ENCODE results near the gene P3H2.

P3H2 gene

GRCh38 chr3:190043741-190044140 lies 77.0 kb downstream of the P3H2 start:
- no peaks in the 10 kb centered on the region for H3K36me3 Mint-ChIP-seq (ENCODE audit: low read depth)
- no peaks in the 10 kb centered on the region for H3K4me1 Mint-ChIP-seq (ENCODE audit: low read depth)
- H3K27me3 Mint-ChIP-seq (ENCODE audit: low read depth), result peaks cover 12% of the 10 kb centered on the region
- no peak overlapping the region for H3K27ac Mint-ChIP-seq
- H3K9me3 Mint-ChIP-seq, result no peaks in the 10 kb centered on the region
- no peak for DNase-seq (ENCODE audit: low spot score)
- no peak overlapping the region for H3K4me3 Mint-ChIP-seq

DNA sequence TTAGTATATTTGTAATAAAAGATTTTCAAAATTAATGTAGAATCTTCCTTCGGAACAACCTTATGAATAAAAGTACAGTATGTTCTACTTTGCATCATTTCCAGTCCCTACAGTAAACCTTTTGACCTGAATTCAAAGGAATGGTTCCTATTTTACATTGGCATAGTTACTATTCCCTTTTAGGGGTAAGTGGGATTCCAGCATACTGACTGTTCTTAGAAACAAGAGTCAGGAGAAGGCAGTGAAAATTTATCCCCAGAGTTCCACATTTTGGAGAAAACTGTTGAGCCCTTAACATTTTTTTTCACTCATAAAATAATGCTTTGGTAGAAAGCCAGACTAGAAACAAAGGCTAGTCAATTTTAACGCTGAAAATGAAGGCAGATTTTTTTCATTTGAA lies 78.1 kb downstream of the P3H2 start:
- no peak overlapping the region for H3K4me3 Mint-ChIP-seq
- no peaks in the 10 kb centered on the region for H3K36me3 Mint-ChIP-seq (ENCODE audit: low read depth)
- no peaks in the 10 kb centered on the region for H3K4me1 Mint-ChIP-seq (ENCODE audit: low read depth)
- no peak overlapping the region for H3K27ac Mint-ChIP-seq
- DNase-seq (ENCODE audit: low spot score), result no peak
- H3K27me3 Mint-ChIP-seq (ENCODE audit: low read depth), result peaks cover 10% of the 10 kb centered on the region
- H3K9me3 Mint-ChIP-seq, result no peaks in the 10 kb centered on the region

- Mint-ChIP-seq H3K4me1 (ENCODE audit: low read depth) (no peaks in the 10 kb centered on the region), H3K36me3 (ENCODE audit: low read depth) (no peaks in the 10 kb centered on the region), H3K27me3 (ENCODE audit: low read depth) (peaks cover 8% of the 10 kb centered on the region), H3K4me3 (no peak overlapping the region), H3K9me3 (no peaks in the 10 kb centered on the region), H3K27ac (no peak overlapping the region)
- DNase-seq (ENCODE audit: low spot score), result no peak
Observed at GRCh38 chr3:190041333-190042041, 79.2 kb downstream of the P3H2 start.

- no peak overlapping the region for H3K27ac Mint-ChIP-seq
- no peak for DNase-seq (ENCODE audit: low spot score)
- no peaks in the 10 kb centered on the region for H3K36me3 Mint-ChIP-seq (ENCODE audit: low read depth)
- H3K27me3 Mint-ChIP-seq (ENCODE audit: low read depth), result peaks cover 12% of the 10 kb centered on the region
- H3K4me3 Mint-ChIP-seq, result no peak overlapping the region
- H3K4me1 Mint-ChIP-seq (ENCODE audit: low read depth), result no peaks in the 10 kb centered on the region
- no peaks in the 10 kb centered on the region for H3K9me3 Mint-ChIP-seq
Observed at GRCh38 chr3:190040145-190040544, 80.6 kb downstream of the P3H2 start.

DNA sequence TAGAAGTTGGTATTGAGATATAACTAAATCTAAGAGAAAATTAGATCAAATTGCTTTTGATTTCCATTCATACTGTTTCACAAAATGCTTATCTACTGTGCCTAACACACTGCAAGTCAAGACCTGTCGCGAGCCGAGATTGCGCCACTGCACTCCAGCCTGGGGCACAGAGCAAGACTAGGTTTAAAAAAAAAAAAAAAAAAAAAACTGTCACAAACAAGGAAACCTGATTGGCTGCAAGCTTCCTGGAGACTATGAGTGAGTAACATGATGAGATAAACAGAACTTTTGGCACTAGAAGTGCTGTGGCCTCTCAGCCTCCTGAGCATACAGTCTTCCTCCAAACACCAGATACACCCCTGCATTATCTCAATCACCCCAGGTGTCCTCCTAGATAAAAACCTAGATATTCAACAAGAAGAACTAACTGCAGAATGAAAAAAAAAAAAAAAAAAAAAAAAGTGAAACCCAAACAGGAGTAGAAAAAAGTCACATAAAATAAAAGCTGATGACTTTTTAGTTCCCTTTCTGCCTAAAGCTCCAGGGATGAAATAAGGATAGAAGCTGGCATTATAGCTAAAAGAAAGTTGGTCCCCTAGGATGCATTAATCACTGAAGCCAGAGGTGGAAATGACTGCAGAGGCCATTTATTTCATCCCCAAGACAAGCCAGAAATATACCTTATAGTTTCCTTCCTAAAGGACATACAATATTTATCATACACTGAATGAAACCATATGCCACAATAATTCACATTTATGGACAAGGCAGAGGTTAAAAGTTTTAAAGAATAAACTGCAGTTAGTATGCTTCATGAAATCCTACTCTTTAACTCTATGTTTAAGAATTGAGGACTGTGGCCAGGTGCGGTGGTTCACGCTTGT lies 82.4 kb downstream of the P3H2 start:
- H3K27me3 Mint-ChIP-seq (ENCODE audit: low read depth), result peaks cover 12% of the 10 kb centered on the region
- no peak overlapping the region for H3K4me3 Mint-ChIP-seq
- no peaks in the 10 kb centered on the region for H3K36me3 Mint-ChIP-seq (ENCODE audit: low read depth)
- no peaks in the 10 kb centered on the region for H3K9me3 Mint-ChIP-seq
- no peak for DNase-seq (ENCODE audit: low spot score)
- no peaks in the 10 kb centered on the region for H3K4me1 Mint-ChIP-seq (ENCODE audit: low read depth)
- no peak overlapping the region for H3K27ac Mint-ChIP-seq

DNA sequence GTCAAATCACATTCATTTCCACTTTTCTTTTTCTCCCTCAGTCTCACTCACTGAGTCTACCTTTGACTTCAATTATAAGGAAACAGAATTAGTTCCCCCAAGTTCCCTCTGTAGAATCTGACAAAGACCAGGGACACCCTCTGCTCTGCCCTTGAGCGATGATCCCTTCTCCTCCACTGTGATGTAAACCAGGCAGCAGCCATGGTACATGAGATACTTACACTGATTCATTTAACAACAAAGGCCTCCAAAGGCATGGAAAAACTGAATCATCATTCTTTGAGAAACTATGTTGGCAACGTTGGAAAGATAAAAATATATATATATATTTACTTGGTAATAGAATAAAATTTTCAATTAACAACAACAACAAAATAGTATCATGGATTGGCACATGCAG lies 84.1 kb downstream of the P3H2 start:
- H3K27me3 Mint-ChIP-seq (ENCODE audit: low read depth), result peaks cover 10% of the 10 kb centered on the region
- no peaks in the 10 kb centered on the region for H3K9me3 Mint-ChIP-seq
- no peaks in the 10 kb centered on the region for H3K36me3 Mint-ChIP-seq (ENCODE audit: low read depth)
- DNase-seq (ENCODE audit: low spot score), result no peak
- H3K27ac Mint-ChIP-seq, result no peak overlapping the region
- H3K4me1 Mint-ChIP-seq (ENCODE audit: low read depth), result no peaks in the 10 kb centered on the region
- H3K4me3 Mint-ChIP-seq, result no peak overlapping the region

DNA sequence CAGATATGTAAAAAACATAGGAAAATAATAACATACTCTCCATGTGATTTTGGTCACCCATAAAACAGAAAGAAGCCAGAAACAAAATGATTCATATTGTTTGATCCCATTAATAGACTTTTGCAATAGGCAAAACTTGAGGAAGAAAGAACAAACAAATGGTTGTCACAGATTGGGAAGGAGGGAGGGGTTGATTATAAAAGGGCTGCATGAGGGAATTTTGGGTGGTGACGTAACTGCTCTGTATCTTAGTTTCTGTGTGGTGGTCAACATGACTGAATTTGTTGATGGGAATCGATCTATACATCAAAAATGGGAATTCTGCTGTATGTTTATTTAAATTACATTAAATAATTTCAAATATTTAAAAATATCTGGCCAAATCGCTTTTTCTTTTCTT lies 86.3 kb downstream of the P3H2 start:
- H3K4me3 Mint-ChIP-seq, result no peak overlapping the region
- no peaks in the 10 kb centered on the region for H3K9me3 Mint-ChIP-seq
- DNase-seq (ENCODE audit: low spot score), result no peak
- no peaks in the 10 kb centered on the region for H3K36me3 Mint-ChIP-seq (ENCODE audit: low read depth)
- H3K4me1 Mint-ChIP-seq (ENCODE audit: low read depth), result no peaks in the 10 kb centered on the region
- peaks cover 7% of the 10 kb centered on the region for H3K27me3 Mint-ChIP-seq (ENCODE audit: low read depth)
- H3K27ac Mint-ChIP-seq, result no peak overlapping the region

DNA sequence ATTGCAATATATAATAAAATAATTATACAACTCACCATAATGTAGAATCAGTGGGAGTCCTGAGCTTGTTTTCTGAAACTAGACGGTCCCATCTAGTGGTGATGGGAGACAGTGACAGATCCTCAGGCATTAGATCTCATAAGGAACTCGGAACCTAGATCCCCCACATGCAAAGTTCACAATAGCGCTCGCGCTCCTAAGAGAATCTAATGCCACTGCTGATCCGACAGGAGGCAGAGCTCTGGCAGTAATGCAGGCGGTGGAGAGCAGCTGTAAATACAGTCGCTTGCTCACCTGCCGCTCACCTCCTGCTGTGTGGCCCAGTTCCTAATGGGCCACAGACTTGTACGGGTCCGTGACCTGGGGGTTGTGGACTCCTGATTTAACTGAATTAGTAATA lies 87.8 kb downstream of the P3H2 start:
- Mint-ChIP-seq H3K4me1 (ENCODE audit: low read depth) (no peaks in the 10 kb centered on the region), H3K36me3 (ENCODE audit: low read depth) (no peaks in the 10 kb centered on the region), H3K4me3 (no peak overlapping the region), H3K9me3 (no peaks in the 10 kb centered on the region), H3K27ac (no peak overlapping the region), H3K27me3 (ENCODE audit: low read depth) (peaks cover 7% of the 10 kb centered on the region)
- no peak for DNase-seq (ENCODE audit: low spot score)

- Mint-ChIP-seq H3K27ac (no peak overlapping the region), H3K9me3 (no peaks in the 10 kb centered on the region), H3K36me3 (ENCODE audit: low read depth) (no peaks in the 10 kb centered on the region), H3K4me1 (ENCODE audit: low read depth) (no peaks in the 10 kb centered on the region), H3K4me3 (no peak overlapping the region), H3K27me3 (ENCODE audit: low read depth) (peaks cover 7% of the 10 kb centered on the region)
- DNase-seq (ENCODE audit: low spot score), result no peak
Observed at GRCh38 chr3:190031887-190032752, 88.6 kb downstream of the P3H2 start.

DNA sequence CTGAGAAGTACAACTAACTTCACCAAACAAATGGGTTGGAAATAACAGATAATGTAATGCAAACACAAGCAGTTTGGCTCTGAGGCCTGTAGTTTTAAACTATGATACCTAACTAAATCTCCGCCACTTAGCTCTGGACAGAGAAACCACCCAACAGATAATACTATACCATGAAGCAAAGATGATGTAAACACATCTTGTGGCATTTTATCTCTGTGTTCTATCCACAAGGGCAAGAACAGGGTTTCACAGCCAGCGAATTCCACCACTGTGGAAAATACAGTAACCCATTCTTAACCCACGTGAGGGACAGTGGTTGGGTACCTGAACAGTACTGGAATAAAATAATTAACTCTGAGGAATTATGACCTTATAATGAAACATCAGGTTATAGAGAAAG lies 93.6 kb downstream of the P3H2 start:
- Mint-ChIP-seq H3K4me1 (ENCODE audit: low read depth) (no peaks in the 10 kb centered on the region), H3K27me3 (ENCODE audit: low read depth) (no peaks in the 10 kb centered on the region), H3K27ac (no peak overlapping the region), H3K36me3 (ENCODE audit: low read depth) (no peaks in the 10 kb centered on the region), H3K4me3 (no peak overlapping the region), H3K9me3 (no peaks in the 10 kb centered on the region)
- no peak for DNase-seq (ENCODE audit: low spot score)

DNA sequence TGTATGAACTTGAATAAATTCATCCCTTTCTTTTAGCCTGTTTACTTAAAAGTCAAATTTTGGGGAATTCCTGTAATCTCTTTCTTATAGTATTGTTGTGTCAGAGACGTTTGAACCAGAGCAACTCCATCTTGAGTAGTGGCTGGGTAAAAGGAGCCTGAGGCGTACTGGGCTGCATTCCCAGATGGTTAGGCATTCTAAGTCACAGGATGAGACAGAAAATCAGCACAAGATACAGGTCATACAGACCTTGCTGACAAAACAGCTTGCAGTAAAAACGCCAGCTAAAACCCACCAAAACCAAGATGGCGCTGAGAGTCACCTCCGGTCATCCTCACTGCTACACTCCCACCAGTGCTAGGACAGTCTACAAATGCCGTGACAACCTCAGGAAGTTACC lies 94.5 kb downstream of the P3H2 start:
- no peak for DNase-seq (ENCODE audit: low spot score)
- H3K4me1 Mint-ChIP-seq (ENCODE audit: low read depth), result no peaks in the 10 kb centered on the region
- H3K27me3 Mint-ChIP-seq (ENCODE audit: low read depth), result no peaks in the 10 kb centered on the region
- H3K27ac Mint-ChIP-seq, result no peak overlapping the region
- H3K36me3 Mint-ChIP-seq (ENCODE audit: low read depth), result no peaks in the 10 kb centered on the region
- H3K4me3 Mint-ChIP-seq, result no peak overlapping the region
- H3K9me3 Mint-ChIP-seq, result no peaks in the 10 kb centered on the region

DNA sequence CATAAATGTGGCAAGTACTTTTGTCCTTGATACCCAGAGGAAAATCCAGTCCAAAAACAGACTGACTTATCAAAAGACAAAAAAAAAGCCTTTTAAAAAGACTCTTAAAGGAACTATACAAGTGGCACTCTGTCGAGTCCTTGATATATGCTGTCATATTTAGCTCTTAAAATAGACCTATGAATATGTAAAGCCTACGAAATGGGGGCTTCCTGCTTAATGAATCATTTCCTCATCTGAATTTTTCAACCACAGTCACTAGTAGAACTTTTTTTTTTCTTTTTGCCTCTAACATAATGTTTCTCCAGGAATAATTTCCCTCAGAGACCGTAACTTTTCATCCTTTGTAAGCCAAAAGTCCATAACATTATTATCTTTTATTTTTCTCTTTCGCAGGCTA lies 95.8 kb downstream of the P3H2 start:
- DNase-seq (ENCODE audit: low spot score), result no peak
- Mint-ChIP-seq H3K27ac (no peak overlapping the region), H3K4me1 (ENCODE audit: low read depth) (no peaks in the 10 kb centered on the region), H3K27me3 (ENCODE audit: low read depth) (no peaks in the 10 kb centered on the region), H3K36me3 (ENCODE audit: low read depth) (no peaks in the 10 kb centered on the region), H3K9me3 (no peaks in the 10 kb centered on the region), H3K4me3 (no peak overlapping the region)

GRCh38 chr3:190019844-190020243 lies 100.9 kb downstream of the P3H2 start:
- Mint-ChIP-seq H3K27ac (no peak overlapping the region), H3K9me3 (no peaks in the 10 kb centered on the region), H3K27me3 (ENCODE audit: low read depth) (peaks cover 12% of the 10 kb centered on the region), H3K4me1 (ENCODE audit: low read depth) (no peaks in the 10 kb centered on the region), H3K36me3 (ENCODE audit: low read depth) (no peaks in the 10 kb centered on the region), H3K4me3 (no peak overlapping the region)
- DNase-seq (ENCODE audit: low spot score), result no peak

DNA sequence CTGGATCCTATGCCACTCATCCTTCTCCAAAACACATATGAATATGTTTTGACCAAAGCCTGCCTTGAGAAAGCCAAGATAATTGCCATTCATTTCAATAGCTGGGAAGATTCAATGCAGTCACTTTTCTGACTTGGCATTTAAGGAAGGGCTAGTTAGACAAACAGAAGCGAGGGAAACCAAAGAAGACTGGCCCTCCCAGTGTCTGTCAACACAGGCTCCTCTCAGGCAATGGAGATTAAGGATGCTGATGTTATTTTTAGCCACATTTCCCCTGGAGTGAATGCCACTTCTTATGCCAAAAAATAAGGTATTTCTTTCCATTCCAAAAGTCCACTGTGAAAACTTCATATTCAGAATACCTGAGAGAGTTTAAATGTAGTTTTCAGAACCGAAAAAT lies 101.7 kb downstream of the P3H2 start:
- Mint-ChIP-seq H3K36me3 (ENCODE audit: low read depth) (no peaks in the 10 kb centered on the region), H3K9me3 (no peaks in the 10 kb centered on the region), H3K4me1 (ENCODE audit: low read depth) (no peaks in the 10 kb centered on the region), H3K27ac (no peak overlapping the region), H3K27me3 (ENCODE audit: low read depth) (peaks cover 17% of the 10 kb centered on the region), H3K4me3 (no peak overlapping the region)
- no peak for DNase-seq (ENCODE audit: low spot score)
